Stimulated activated naive CD8-positive, alpha-beta T cell treated with anti-CD3 and anti-CD28 coated beads, Interleukin-15, Interleukin-2, amounts not matched to agents 100 ng/mL and 50 ng/mL, for 24 hours (primary cell): ENCODE data around the gene SPN.
"Not testable (repeated sequence)": the region's sequence is repeated elsewhere in the genome, so short reads cannot be mapped to it uniquely, and the experiment has no call there.

Experiments
- H3K27ac Mint-ChIP-seq: one replicate; pipeline ENCODE4 v1.8.0; 2021; ENCODE audit warnings: mild to moderate bottlenecking, mixed read lengths
- H3K27me3 Mint-ChIP-seq: one replicate; pipeline ENCODE4 v1.8.0; 2021; ENCODE audit warnings: mixed read lengths
- H3K36me3 Mint-ChIP-seq: one replicate; pipeline ENCODE4 v1.8.0; 2021; ENCODE audit warnings: low read depth, mixed read lengths
- H3K4me1 Mint-ChIP-seq: one replicate; pipeline ENCODE4 v1.8.0; 2021; ENCODE audit warnings: low read depth, mixed read lengths
- H3K4me3 Mint-ChIP-seq: one replicate; pipeline ENCODE4 v1.8.0; 2021; ENCODE audit warnings: mild to moderate bottlenecking, mixed read lengths
- H3K9me3 Mint-ChIP-seq: one replicate; pipeline ENCODE4 v1.8.0; 2021; ENCODE audit warnings: mixed read lengths

SPN gene

GRCh38 chr16:29662000-29662728 is 883 bp upstream of the SPN start:
- peak overlapping the region; percentile 99 for H3K27ac Mint-ChIP-seq
- peaks cover 70% of the 10 kb centered on the region for H3K4me1 Mint-ChIP-seq

GRCh38 chr16:29662729-29663015 is 375 bp upstream of the SPN start:
- H3K27me3 Mint-ChIP-seq: no peaks in the 10 kb centered on the region
- peaks cover 74% of the 10 kb centered on the region for H3K4me1 Mint-ChIP-seq
- H3K27ac Mint-ChIP-seq: peak overlapping the region; percentile 99
- H3K36me3 Mint-ChIP-seq: peaks cover 34% of the 10 kb centered on the region
- H3K9me3 Mint-ChIP-seq: no peaks in the 10 kb centered on the region
- peak overlapping the region; percentile 100 for H3K4me3 Mint-ChIP-seq

More at GRCh38 chr16:29662000-29662728, 883 bp upstream of the SPN start:
- H3K9me3 Mint-ChIP-seq: no peaks in the 10 kb centered on the region
- H3K36me3 Mint-ChIP-seq: peaks cover 32% of the 10 kb centered on the region
- H3K4me3 Mint-ChIP-seq: peak overlapping the region; percentile 100
- no peaks in the 10 kb centered on the region for H3K27me3 Mint-ChIP-seq

GRCh38 chr16:29663807-29664090 is 702 bp downstream of the SPN start:
- H3K4me1 Mint-ChIP-seq: peaks cover 82% of the 10 kb centered on the region

GRCh38 chr16:29664091-29664921 is 1.3 kb downstream of the SPN start:
- Mint-ChIP-seq H3K9me3 (no peaks in the 10 kb centered on the region), H3K27ac (peak overlapping the region; percentile 99), H3K4me1 (peaks cover 82% of the 10 kb centered on the region), H3K27me3 (no peaks in the 10 kb centered on the region), H3K36me3 (peaks cover 36% of the 10 kb centered on the region), H3K4me3 (peak overlapping the region; percentile 100)

More at GRCh38 chr16:29663807-29664090, 702 bp downstream of the SPN start:
- H3K27ac Mint-ChIP-seq: peak overlapping the region; percentile 99
- peaks cover 36% of the 10 kb centered on the region for H3K36me3 Mint-ChIP-seq
- H3K27me3 Mint-ChIP-seq: no peaks in the 10 kb centered on the region
- peak overlapping the region; percentile 100 for H3K4me3 Mint-ChIP-seq
- H3K9me3 Mint-ChIP-seq: no peaks in the 10 kb centered on the region

GRCh38 chr16:29665294-29666077 is 2.4 kb downstream of the SPN start:
- Mint-ChIP-seq H3K27ac (peak overlapping the region; percentile 99), H3K9me3 (no peaks in the 10 kb centered on the region), H3K4me3 (peak overlapping the region; percentile 100), H3K36me3 (peaks cover 37% of the 10 kb centered on the region), H3K4me1 (peaks cover 85% of the 10 kb centered on the region), H3K27me3 (no peaks in the 10 kb centered on the region)

GRCh38 chr16:29667322-29667610 is 4.2 kb downstream of the SPN start:
- Mint-ChIP-seq H3K36me3 (peaks cover 48% of the 10 kb centered on the region), H3K4me3 (peak overlapping the region; percentile 100), H3K27ac (peak overlapping the region; percentile 99), H3K4me1 (peaks cover 76% of the 10 kb centered on the region)
- not testable (repeated sequence) for H3K27me3 Mint-ChIP-seq, H3K9me3 Mint-ChIP-seq

- peaks cover 49% of the 10 kb centered on the region for H3K36me3 Mint-ChIP-seq
- H3K4me3 Mint-ChIP-seq: no peak overlapping the region
- peaks cover 71% of the 10 kb centered on the region for H3K4me1 Mint-ChIP-seq
- no peaks in the 10 kb centered on the region for H3K9me3 Mint-ChIP-seq
- H3K27me3 Mint-ChIP-seq: no peaks in the 10 kb centered on the region
- H3K27ac Mint-ChIP-seq: no peak overlapping the region
These were observed 4.7 kb downstream of the SPN start for GRCh38 chr16:29667755-29668154.

GRCh38 chr16:29668267-29668666 is 5.2 kb downstream of the SPN start:
- Mint-ChIP-seq H3K27ac (no peak overlapping the region), H3K9me3 (no peaks in the 10 kb centered on the region), H3K27me3 (no peaks in the 10 kb centered on the region), H3K4me1 (peaks cover 67% of the 10 kb centered on the region), H3K36me3 (peaks cover 49% of the 10 kb centered on the region), H3K4me3 (no peak overlapping the region)

GRCh38 chr16:29673501-29673900 is 10.5 kb downstream of the SPN start:
- Mint-ChIP-seq H3K27me3 (no peaks in the 10 kb centered on the region), H3K36me3 (peaks cover 12% of the 10 kb centered on the region), H3K9me3 (no peaks in the 10 kb centered on the region), H3K4me1 (peaks cover 23% of the 10 kb centered on the region), H3K4me3 (no peak overlapping the region), H3K27ac (no peak overlapping the region)

GRCh38 chr16:29674188-29674587 is 11.1 kb downstream of the SPN start:
- Mint-ChIP-seq H3K9me3 (no peaks in the 10 kb centered on the region), H3K36me3 (peaks cover 12% of the 10 kb centered on the region), H3K27ac (no peak overlapping the region), H3K4me1 (peaks cover 24% of the 10 kb centered on the region), H3K4me3 (no peak overlapping the region), H3K27me3 (no peaks in the 10 kb centered on the region)

- H3K4me3 Mint-ChIP-seq: no peak overlapping the region
- peaks cover 29% of the 10 kb centered on the region for H3K4me1 Mint-ChIP-seq
- peaks cover 8% of the 10 kb centered on the region for H3K36me3 Mint-ChIP-seq
- no peaks in the 10 kb centered on the region for H3K27me3 Mint-ChIP-seq
- no peaks in the 10 kb centered on the region for H3K9me3 Mint-ChIP-seq
- no peak overlapping the region for H3K27ac Mint-ChIP-seq
These were observed 13.0 kb downstream of the SPN start for GRCh38 chr16:29675811-29676643.

GRCh38 chr16:29676989-29677785 is 14.1 kb downstream of the SPN start:
- H3K27ac Mint-ChIP-seq: no peak overlapping the region
- no peaks in the 10 kb centered on the region for H3K27me3 Mint-ChIP-seq
- peaks cover under 1% of the 10 kb centered on the region for H3K36me3 Mint-ChIP-seq
- no peaks in the 10 kb centered on the region for H3K9me3 Mint-ChIP-seq
- H3K4me3 Mint-ChIP-seq: no peak overlapping the region
- peaks cover 27% of the 10 kb centered on the region for H3K4me1 Mint-ChIP-seq

- Mint-ChIP-seq H3K36me3 (no peaks in the 10 kb centered on the region), H3K9me3 (no peaks in the 10 kb centered on the region), H3K4me3 (peak within 1 kb of the TSS; percentile 54), H3K4me1 (peaks cover 27% of the 10 kb centered on the region), H3K27me3 (no peaks in the 10 kb centered on the region), H3K27ac (peak within 1 kb of the TSS; percentile 34)
These were observed 15.7 kb downstream of the SPN start, which contains the start of gene QPRT for GRCh38 chr16:29678691-29679267. QPRT (plus strand) TSS chr16:29679180; CDS start chr16:29679198, 18 bp downstream.
